Measurements from ENCODE around the gene BCL3. TPM values are rescaled to one million over a fixed set of nuclear protein-coding genes. Genes with fewer than 3 reads are reported as not detected.

The BCL3 gene
- total and polyA plus RNA-seq, 2 of the 4 experiments (the other 2 are of a cell fraction), result 1.6 to 26.0 TPM

DNA sequence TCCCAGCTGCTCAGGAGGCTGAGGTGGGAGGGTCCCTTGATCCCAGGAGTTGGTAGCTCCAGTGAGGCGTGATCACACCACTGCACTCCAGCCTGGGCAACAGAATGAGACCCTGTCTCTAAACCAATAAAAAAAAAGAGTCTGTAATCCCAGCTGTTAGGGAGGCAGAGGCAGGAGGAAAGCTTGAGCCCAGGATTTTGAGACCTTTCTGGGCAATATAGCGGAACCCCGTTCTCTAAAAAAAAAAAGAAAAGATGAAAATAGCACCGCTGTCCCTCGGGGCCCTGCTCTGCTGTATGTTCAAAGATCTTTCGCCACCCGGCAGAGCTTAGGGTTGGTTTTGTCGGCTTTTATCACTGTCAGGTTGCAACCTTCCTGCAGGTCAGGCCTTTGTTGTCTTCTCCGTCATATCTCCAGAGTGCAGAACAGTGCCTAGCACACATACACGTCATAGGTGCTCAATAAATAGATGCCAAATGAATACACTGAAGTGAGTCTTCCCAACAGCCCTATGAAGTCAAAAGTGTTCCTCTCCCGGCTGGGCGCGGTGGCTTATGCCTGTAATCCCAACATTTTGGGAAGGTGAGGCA, 47.0 kb downstream of the BCL3 start:
- Histone ChIP-seq H2BK120ac (ENCODE audit: low read depth, low read length) (no peak overlapping the region), H2BK20ac (ENCODE audit: low read depth, low read length) (no peak overlapping the region), H3K4me3 (ENCODE audit: insufficient read depth, low read depth, low read length) (no peak overlapping the region), H4K91ac (ENCODE audit: insufficient read depth, low read depth, low read length) (no peak overlapping the region), H3K79me1 (ENCODE audit: low read depth in 1 of 2, low read length in 2 of 2) (no peaks in the 10 kb centered on the region), H3K9ac (ENCODE audit: low read depth, low read length) (no peak overlapping the region), H3K36me3 (ENCODE audit: control insufficient read depth, insufficient read depth, low read length) (no peaks in the 10 kb centered on the region), H3K27me3 (ENCODE audit: control insufficient read depth, insufficient read depth, low read length) (no peaks in the 10 kb centered on the region), H3K56ac (ENCODE audit: extremely low read depth, insufficient read depth, low read length) (no peak overlapping the region), H2AK5ac (ENCODE audit: low read depth, low read length) (no peak overlapping the region), H4K5ac (ENCODE audit: low read depth, low read length) (no peak overlapping the region), H3K9me1 (ENCODE audit: insufficient read depth, low read length) (no peaks in the 10 kb centered on the region), H2BK5ac (ENCODE audit: low read depth, low read length, poor library complexity, severe bottlenecking) (no peak overlapping the region), H3K18ac (ENCODE audit: low read depth, low read length) (no peak overlapping the region), H3K23ac (ENCODE audit: low read depth, low read length) (no peak overlapping the region), H4K8ac (ENCODE audit: low read depth in 2 of 2, low read length in 2 of 2) (no peak overlapping the region), H3K14ac (replicated peaks; ENCODE audit: low read depth, low read length) (no peak overlapping the region), H3K9me3 (ENCODE audit: control insufficient read depth, insufficient read depth, low read length) (no peaks in the 10 kb centered on the region), H3K4me2 (ENCODE audit: low read depth, low read length) (no peak overlapping the region), H4K20me1 (ENCODE audit: insufficient read depth, low read length) (no peaks in the 10 kb centered on the region), H2BK15ac (ENCODE audit: low read depth, low read length) (no peak overlapping the region), H2AK9ac (replicated peaks; ENCODE audit: low read depth, low read length, poor library complexity) (no peak overlapping the region), H2AFZ (replicated peaks; ENCODE audit: low read length, poor library complexity) (no peak overlapping the region), H3K27ac (ENCODE audit: insufficient read depth, low read length) (no peak overlapping the region), H3K4me1 (ENCODE audit: control insufficient read depth, insufficient read depth, low read length) (peaks cover 4% of the 10 kb centered on the region), H3K4ac (ENCODE audit: low read depth, low read length) (no peak overlapping the region)
- WGBS, 2 experiments (ENCODE audit: extremely low coverage in 2 of 2, insufficient read length in 1 of 2), result 86% methylated on average over 5 of the region's 13 CpGs; no CpG with 5 or more reads in 1 of the 2 experiments
- TF ChIP-seq NFE2L2 (IDR thresholded peaks at IDR 0.05; ENCODE audit: low read depth, low read length), result no peak
- TF ChIP-seq FOS (IDR thresholded peaks at IDR 0.05; ENCODE audit: low read depth, low read length), result no peak
- TF ChIP-seq, protein P1, sequence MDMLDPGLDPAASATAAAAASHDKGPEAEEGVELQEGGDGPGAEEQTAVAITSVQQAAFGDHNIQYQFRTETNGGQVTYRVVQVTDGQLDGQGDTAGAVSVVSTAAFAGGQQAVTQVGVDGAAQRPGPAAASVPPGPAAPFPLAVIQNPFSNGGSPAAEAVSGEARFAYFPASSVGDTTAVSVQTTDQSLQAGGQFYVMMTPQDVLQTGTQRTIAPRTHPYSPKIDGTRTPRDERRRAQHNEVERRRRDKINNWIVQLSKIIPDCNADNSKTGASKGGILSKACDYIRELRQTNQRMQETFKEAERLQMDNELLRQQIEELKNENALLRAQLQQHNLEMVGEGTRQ (IDR thresholded peaks at IDR 0.05; ENCODE audit: low read depth, low read length), result no peak
- TF ChIP-seq RCOR1 (IDR thresholded peaks at IDR 0.05; ENCODE audit: insufficient replicate concordance, low read length), result no peak
- no peak for TF ChIP-seq RAD21 (IDR thresholded peaks at IDR 0.05; ENCODE audit: low read length)
- no peak for TF ChIP-seq BHLHE40 (IDR thresholded peaks at IDR 0.05; ENCODE audit: low read depth, low read length)
- no peak for TF ChIP-seq CEBPB (IDR thresholded peaks at IDR 0.05; ENCODE audit: low read depth, low read length)
- TF ChIP-seq, protein P2, sequence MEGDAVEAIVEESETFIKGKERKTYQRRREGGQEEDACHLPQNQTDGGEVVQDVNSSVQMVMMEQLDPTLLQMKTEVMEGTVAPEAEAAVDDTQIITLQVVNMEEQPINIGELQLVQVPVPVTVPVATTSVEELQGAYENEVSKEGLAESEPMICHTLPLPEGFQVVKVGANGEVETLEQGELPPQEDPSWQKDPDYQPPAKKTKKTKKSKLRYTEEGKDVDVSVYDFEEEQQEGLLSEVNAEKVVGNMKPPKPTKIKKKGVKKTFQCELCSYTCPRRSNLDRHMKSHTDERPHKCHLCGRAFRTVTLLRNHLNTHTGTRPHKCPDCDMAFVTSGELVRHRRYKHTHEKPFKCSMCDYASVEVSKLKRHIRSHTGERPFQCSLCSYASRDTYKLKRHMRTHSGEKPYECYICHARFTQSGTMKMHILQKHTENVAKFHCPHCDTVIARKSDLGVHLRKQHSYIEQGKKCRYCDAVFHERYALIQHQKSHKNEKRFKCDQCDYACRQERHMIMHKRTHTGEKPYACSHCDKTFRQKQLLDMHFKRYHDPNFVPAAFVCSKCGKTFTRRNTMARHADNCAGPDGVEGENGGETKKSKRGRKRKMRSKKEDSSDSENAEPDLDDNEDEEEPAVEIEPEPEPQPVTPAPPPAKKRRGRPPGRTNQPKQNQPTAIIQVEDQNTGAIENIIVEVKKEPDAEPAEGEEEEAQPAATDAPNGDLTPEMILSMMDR (conservative IDR thresholded peaks at IDR 0.05; ENCODE audit: low read depth, low read length), result no peak
- no TSS peak for BruUV-seq (replicated peaks)
- dilution Hi-C loops (cut with HindIII; ENCODE audit: low sequenced_read_pairs, unreplicated experiment) (no loop called here), intact Hi-C loops (cut with micrococcal nuclease) (no loop called here), in situ Hi-C loops (cut with MboI; ENCODE audit: low sequenced_read_pairs) (loop anchor here (25.0 kb wide), 1 partner anchor 233 kb away; no protein-coding TSS in a partner anchor)
- ATAC-seq (ENCODE audit: low read depth) (no peak), DNase-seq (no peak)
- ChIA-PET CTCF (no interaction called here), POLR2A (ENCODE audit: unreplicated experiment) (no interaction called here)
